NB4 (cell line): ENCODE measurements around the gene CCN2.

ENCODE experiments used
- POLR2A ChIP-seq: IDR thresholded peaks from 2 replicates; pipeline ENCODE4 v1.6.1; 2011; ENCODE audit warnings: mild to moderate bottlenecking; ENCODE audit not compliant: insufficient read length; ENCODE audit errors: extremely low read depth
- TF ChIP-seq, protein P1 (sequence below): IDR thresholded peaks from one replicate; pipeline ENCODE4 v1.5.1; 2012; ENCODE audit warnings: low read depth, low read length
- TF ChIP-seq, protein P2 (sequence below): IDR thresholded peaks from 2 replicates; pipeline ENCODE4 v1.6.1; 2011; ENCODE audit warnings: low read depth, low read length

DNA sequence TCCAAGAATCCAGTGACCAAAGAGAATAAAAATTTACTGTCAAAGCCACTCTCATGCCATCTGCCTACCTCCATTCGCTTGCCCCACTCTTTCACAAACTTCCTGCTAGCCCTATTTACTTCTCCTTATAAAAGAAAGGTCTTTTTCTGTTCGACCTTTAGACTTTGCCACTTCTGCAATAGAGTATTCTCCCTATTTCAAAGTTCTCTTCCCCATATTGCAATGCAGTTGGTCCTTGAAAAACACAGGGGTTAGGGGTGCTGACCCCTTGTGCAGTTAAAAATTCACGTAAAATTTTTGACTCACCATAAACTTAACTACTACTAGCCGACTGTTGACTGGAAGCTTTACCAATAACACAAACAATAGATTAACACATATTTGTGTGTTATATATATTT, 15.0 kb downstream of the CCN2 start:
- TF ChIP-seq POLR2A = no peak
- TF ChIP-seq, protein P1, sequence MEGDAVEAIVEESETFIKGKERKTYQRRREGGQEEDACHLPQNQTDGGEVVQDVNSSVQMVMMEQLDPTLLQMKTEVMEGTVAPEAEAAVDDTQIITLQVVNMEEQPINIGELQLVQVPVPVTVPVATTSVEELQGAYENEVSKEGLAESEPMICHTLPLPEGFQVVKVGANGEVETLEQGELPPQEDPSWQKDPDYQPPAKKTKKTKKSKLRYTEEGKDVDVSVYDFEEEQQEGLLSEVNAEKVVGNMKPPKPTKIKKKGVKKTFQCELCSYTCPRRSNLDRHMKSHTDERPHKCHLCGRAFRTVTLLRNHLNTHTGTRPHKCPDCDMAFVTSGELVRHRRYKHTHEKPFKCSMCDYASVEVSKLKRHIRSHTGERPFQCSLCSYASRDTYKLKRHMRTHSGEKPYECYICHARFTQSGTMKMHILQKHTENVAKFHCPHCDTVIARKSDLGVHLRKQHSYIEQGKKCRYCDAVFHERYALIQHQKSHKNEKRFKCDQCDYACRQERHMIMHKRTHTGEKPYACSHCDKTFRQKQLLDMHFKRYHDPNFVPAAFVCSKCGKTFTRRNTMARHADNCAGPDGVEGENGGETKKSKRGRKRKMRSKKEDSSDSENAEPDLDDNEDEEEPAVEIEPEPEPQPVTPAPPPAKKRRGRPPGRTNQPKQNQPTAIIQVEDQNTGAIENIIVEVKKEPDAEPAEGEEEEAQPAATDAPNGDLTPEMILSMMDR = no peak
- TF ChIP-seq, protein P2, sequence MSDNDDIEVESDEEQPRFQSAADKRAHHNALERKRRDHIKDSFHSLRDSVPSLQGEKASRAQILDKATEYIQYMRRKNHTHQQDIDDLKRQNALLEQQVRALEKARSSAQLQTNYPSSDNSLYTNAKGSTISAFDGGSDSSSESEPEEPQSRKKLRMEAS = no peak
